ENCODE data around the gene ARHGEF37. TPM values are rescaled to one million over a fixed set of nuclear protein-coding genes. Genes with fewer than 3 reads are reported as not detected.

The ARHGEF37 gene
- total and polyA plus RNA-seq, 2 of the 8 experiments (the other 6 are each of a cell fraction or from before 2014, with no cell fraction given): 0.21 to 0.48 TPM

DNA sequence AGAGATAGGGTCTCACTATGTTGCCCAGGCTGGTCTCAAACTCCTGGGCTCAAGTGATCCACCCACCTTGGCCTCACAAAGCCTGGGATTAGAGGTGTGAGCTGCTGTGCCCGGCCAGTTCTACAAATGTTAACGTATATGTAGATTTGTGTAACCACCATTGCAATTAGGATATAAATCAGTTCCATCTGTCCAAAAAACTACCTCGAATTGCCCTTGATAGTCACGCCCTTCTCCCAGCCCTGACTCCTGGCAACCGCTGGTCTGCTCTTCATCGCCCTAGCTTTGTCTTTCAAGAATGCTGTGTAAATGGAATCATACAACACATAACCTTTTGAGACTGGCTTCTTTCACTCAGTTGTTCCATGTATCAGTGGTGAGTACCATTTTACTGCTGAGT, 102.7 kb downstream of the ARHGEF37 start:
- POLR2A ChIA-PET (ENCODE audit: partially characterized antibody): no interaction called here
- Histone ChIP-seq H4K5ac (ENCODE audit: insufficient read length, low read depth, low read length) (no peak overlapping the region), H4K8ac (ENCODE audit: extremely low read depth, insufficient read depth, low read length) (no peak overlapping the region), H3K27ac (ENCODE audit: low read depth, low read length) (no peak overlapping the region), H3K27me3 (replicated peaks in 1 of 4; ENCODE audit: control insufficient read depth in 3 of 4, extremely low read depth in 1 of 4, insufficient read depth in 3 of 4, low read length in 3 of 4) (no peaks in the 10 kb centered on the region), H4K91ac (replicated peaks; ENCODE audit: insufficient read length, low read length) (no peak overlapping the region), H3K14ac (ENCODE audit: insufficient read length) (no peak overlapping the region), H3K18ac (ENCODE audit: extremely low read depth, low read length) (no peak overlapping the region), H3K23me2 (ENCODE audit: low read depth, low read length) (no peaks in the 10 kb centered on the region; the same call in 1 of the 2 replicates), H3K4me2 (ENCODE audit: insufficient read depth in 1 of 2, low read depth in 2 of 2, low read length in 2 of 2) (no peak overlapping the region), H2BK12ac (ENCODE audit: low read depth, low read length) (no peak overlapping the region), H2AK5ac (ENCODE audit: low read depth, low read length) (no peak overlapping the region), H4K20me1 (replicated peaks in 1 of 2; ENCODE audit: control insufficient read depth in 1 of 2, insufficient read depth in 2 of 2, low read length in 2 of 2) (no peaks in the 10 kb centered on the region), H3K9me3 (ENCODE audit: insufficient read depth in 2 of 2, low read depth in 1 of 2, low read length in 1 of 2) (no peaks in the 10 kb centered on the region), H3K4ac (replicated peaks; ENCODE audit: insufficient read length, low read depth, low read length) (no peak overlapping the region), H3K23ac (ENCODE audit: insufficient read length) (no peak overlapping the region), H2BK5ac (ENCODE audit: low read depth, low read length) (no peak overlapping the region), H3K9ac (replicated peaks in 1 of 4; ENCODE audit: extremely low read depth in 1 of 4, low read depth in 3 of 4, low read length in 3 of 4) (no peak overlapping the region), H2AFZ (ENCODE audit: low read length) (no peak overlapping the region), H2BK120ac (replicated peaks; ENCODE audit: low read depth, low read length) (no peak overlapping the region), H2BK20ac (ENCODE audit: low read length) (no peak overlapping the region), H3K56ac (replicated peaks; ENCODE audit: insufficient read length, low read depth, low read length) (no peak overlapping the region), H2BK15ac (ENCODE audit: low read length) (no peak overlapping the region), H3K36me3 (ENCODE audit: control insufficient read depth in 2 of 4, insufficient read depth in 4 of 4, low read length in 3 of 4) (no peaks in the 10 kb centered on the region), H3K79me2 (ENCODE audit: control insufficient read depth in 1 of 2, insufficient read depth in 2 of 2, low read length in 2 of 2) (no peaks in the 10 kb centered on the region), H3K4me1 (replicated peaks in 1 of 4; ENCODE audit: control insufficient read depth in 3 of 4, insufficient read depth in 4 of 4, low read length in 3 of 4) (no peaks in the 10 kb centered on the region; a peak in 1 of 7 replicates), H3K79me1 (ENCODE audit: low read depth, low read length) (no peaks in the 10 kb centered on the region), H3K4me3 (ENCODE audit: extremely low read depth in 1 of 4, insufficient read depth in 2 of 4, low read depth in 3 of 4, low read length in 4 of 4) (no peak overlapping the region)
- DNase-seq (ENCODE audit: low read depth in 1 of 2, low spot score in 2 of 2) (no peak), FAIRE-seq (no peak)
- 90% methylated on average over 6 of the region's 6 CpGs; no CpG with 5 or more reads in 1 of the 2 experiments for WGBS, 2 experiments (ENCODE audit: extremely low coverage in 1 of 2, insufficient coverage in 1 of 2, insufficient read length in 1 of 2, insufficient replicate concordance in 2 of 2, low coverage in 1 of 2, low lambda C conversion rate in 2 of 2, missing lambda C conversion rate in 1 of 2)
- TF ChIP-seq, protein P1, sequence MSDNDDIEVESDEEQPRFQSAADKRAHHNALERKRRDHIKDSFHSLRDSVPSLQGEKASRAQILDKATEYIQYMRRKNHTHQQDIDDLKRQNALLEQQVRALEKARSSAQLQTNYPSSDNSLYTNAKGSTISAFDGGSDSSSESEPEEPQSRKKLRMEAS (IDR thresholded peaks at IDR 0.05): no peak
- TF ChIP-seq NANOG (IDR thresholded peaks at IDR 0.05; ENCODE audit: insufficient read depth, low read depth, low read length, poor library complexity, severe bottlenecking): no peak
- TF ChIP-seq CHD2 (IDR thresholded peaks at IDR 0.05; ENCODE audit: low read length): no peak
- no peak for TF ChIP-seq SP2 (IDR thresholded peaks at IDR 0.05; ENCODE audit: low read length)
- no peak for TF ChIP-seq CBX5 (IDR thresholded peaks at IDR 0.05; ENCODE audit: low read depth, low read length)
- no peak for TF ChIP-seq CREB1 (IDR thresholded peaks at IDR 0.05)
- no peak for TF ChIP-seq SRF (IDR thresholded peaks at IDR 0.05; ENCODE audit: low read depth, low read length)
- TF ChIP-seq TEAD4 (IDR thresholded peaks at IDR 0.05; ENCODE audit: low read depth, low read length): no peak
- TF ChIP-seq CEBPB (IDR thresholded peaks at IDR 0.05; ENCODE audit: low read depth, low read length): no peak
- TF ChIP-seq, protein P2, sequence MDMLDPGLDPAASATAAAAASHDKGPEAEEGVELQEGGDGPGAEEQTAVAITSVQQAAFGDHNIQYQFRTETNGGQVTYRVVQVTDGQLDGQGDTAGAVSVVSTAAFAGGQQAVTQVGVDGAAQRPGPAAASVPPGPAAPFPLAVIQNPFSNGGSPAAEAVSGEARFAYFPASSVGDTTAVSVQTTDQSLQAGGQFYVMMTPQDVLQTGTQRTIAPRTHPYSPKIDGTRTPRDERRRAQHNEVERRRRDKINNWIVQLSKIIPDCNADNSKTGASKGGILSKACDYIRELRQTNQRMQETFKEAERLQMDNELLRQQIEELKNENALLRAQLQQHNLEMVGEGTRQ (IDR thresholded peaks at IDR 0.05; ENCODE audit: low read length): no peak
- TF ChIP-seq SP4 (IDR thresholded peaks at IDR 0.05; ENCODE audit: low read length): no peak
- TF ChIP-seq SIRT6 (IDR thresholded peaks at IDR 0.05; ENCODE audit: low read length): no peak
- CTCF ChIA-PET (ENCODE audit: partially characterized antibody): interaction anchor here (0.6 to 1.8 kb wide), 8 partner anchors 10 to 434 kb away, joined by 3 to 7 read pairs (median 3); no protein-coding TSS in a partner anchor
